Aorta (tissue), 5 donors: ENCODE results near the gene PLK1. TPM values are rescaled to one million over a fixed set of nuclear protein-coding genes. Genes with fewer than 3 reads are reported as not detected.

ENCODE experiments used
- ATAC-seq: fragments of 200-7000 bp; cut with Tn5 transposase; one replicate; pipeline ENCODE4 v1.9.1; 2022; ENCODE audit warnings: moderate library complexity; ENCODE audit not compliant: low FRiP score
- DNase-seq, 2 donors: peaks; one replicate each; pipeline ENCODE4 v3.0.0-alpha.2; 2020
- H3K27ac ChIP-seq, 2 donors: one replicate each; pipeline ENCODE4 v1.5.1; 2013; ENCODE audit warnings: low read length in 2 of 2, mild to moderate bottlenecking in 2 of 2, moderate library complexity in 2 of 2, control low read depth in 1 of 2, inconsistent platforms in 1 of 2, low read depth in 1 of 2
- H3K27me3 ChIP-seq, 2 donors: one replicate each; pipeline ENCODE4 v1.6.1; 2013; ENCODE audit warnings: control low read depth in 1 of 2, low read length in 1 of 2, mild to moderate bottlenecking in 1 of 2, moderate library complexity in 1 of 2; ENCODE audit not compliant: insufficient read depth in 2 of 2, control insufficient read depth in 1 of 2
- H3K36me3 ChIP-seq, 2 donors: one replicate each; pipeline ENCODE4 v1.6.1; 2013; ENCODE audit warnings: control low read depth in 1 of 2, low read length in 1 of 2, mild to moderate bottlenecking in 1 of 2; ENCODE audit not compliant: insufficient read depth in 2 of 2, control insufficient read depth in 1 of 2
- H3K4me1 ChIP-seq, 2 donors: one replicate each; pipeline ENCODE4 v1.6.1; 2013; ENCODE audit warnings: low read length in 2 of 2, control low read depth in 1 of 2, mild to moderate bottlenecking in 1 of 2, moderate library complexity in 1 of 2; ENCODE audit not compliant: insufficient read depth in 2 of 2, control insufficient read depth in 1 of 2
- H3K4me3 ChIP-seq, 2 donors: one replicate each; pipeline ENCODE4 v1.5.1; 2013; ENCODE audit warnings: low read length in 2 of 2, control low read depth in 1 of 2, mild to moderate bottlenecking in 1 of 2
- H3K9me3 ChIP-seq: one replicate; pipeline ENCODE4 v1.6.1; 2013; ENCODE audit warnings: mild to moderate bottlenecking, low read length; ENCODE audit not compliant: control insufficient read depth
- WGBS, 2 donors: extraction: QIAGEN DNeasy Blood & Tissue Kit; methylation state at CpG; one replicate each; pipeline ENCODE4 v1.1.7; 2013; 5-methylcytosine and 5-hydroxymethylcytosine counted together
- intact Hi-C, 2 donors: fragments of 100-400 bp; cut with DNase I; formaldehyde crosslinking; loops; one replicate each; pipeline versions ENCODE4 v1.14.2 to v1.15.0; 2022
- polyA plus RNA-seq, 2 donors: library from polyadenylated mRNA; stranded (reverse); fragments of 200-250 nt; gene quantifications; one replicate each; pipeline ENCODE4 v1.2.3, GENCODE V29; 2013
- total RNA-seq, 2 donors: library from RNA; stranded (reverse); fragmentation: NEBNext Ultra II Directional; extraction: Animal tissue kit (Norgen Biotek cat#: 25700); gene quantifications; one replicate each; pipeline ENCODE4 v1.2.1, GENCODE V29; 2021
- donor health status: healthy with polysubstance abuse.
- donor health status: Bipolar disorder and iron deficiency.
- donor health status: DM: no; HTN: no; CAD: no.
- donor health status: DM: no; HTN: no; CAD: no.
- donor health status: DM: yes; HTN: yes; CAD: no.

PLK1 gene
- total and polyA plus RNA-seq, 4 donors, result 0.88 to 4.7 (median 2.4) TPM

DNA sequence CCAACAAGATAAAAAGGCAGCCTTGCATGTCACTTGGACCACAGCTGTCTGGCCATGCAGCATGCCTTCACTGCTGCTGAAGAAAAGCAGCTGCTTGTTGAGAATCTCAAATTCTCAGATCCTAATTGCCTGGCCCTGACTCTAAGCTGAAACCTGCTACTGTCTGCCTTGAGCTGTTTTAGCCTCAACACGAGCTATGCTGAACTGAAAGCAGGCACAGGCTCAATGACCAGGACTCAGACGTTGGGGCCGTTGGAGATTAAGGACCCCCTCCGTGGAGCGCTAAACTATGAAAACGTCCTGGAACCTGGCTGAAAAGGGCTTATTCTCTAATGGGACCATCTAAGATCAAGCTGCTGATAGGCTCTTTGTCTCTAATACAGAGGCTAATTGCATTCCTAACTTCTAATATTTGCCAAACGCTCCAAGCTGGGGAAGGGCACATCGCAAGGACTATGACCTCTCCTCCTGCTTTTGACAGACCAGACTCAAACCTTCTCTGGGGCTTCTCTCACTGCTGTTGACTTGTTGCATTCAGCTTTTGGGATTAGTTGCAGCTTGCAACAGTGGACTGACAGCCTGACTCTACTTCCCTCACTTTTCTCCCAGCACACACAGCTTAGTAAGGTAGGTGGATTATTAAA lies 4.6 kb upstream of the PLK1 start:
- 76 to 79% methylated on average over 8 of the region's 8 CpGs for WGBS, 2 donors
- intact Hi-C loops, result no loop called here
- no peaks in the 10 kb centered on the region for H3K27me3 ChIP-seq
- H3K4me3 ChIP-seq, result no peak overlapping the region
- ATAC-seq (no peak), DNase-seq (no peak)
- no peaks in the 10 kb centered on the region for H3K4me1 ChIP-seq
- H3K9me3 ChIP-seq, result no peaks in the 10 kb centered on the region
- peaks cover 0 to 6% of the 10 kb centered on the region in 2 donors for H3K36me3 ChIP-seq
- no peak overlapping the region for H3K27ac ChIP-seq

DNA sequence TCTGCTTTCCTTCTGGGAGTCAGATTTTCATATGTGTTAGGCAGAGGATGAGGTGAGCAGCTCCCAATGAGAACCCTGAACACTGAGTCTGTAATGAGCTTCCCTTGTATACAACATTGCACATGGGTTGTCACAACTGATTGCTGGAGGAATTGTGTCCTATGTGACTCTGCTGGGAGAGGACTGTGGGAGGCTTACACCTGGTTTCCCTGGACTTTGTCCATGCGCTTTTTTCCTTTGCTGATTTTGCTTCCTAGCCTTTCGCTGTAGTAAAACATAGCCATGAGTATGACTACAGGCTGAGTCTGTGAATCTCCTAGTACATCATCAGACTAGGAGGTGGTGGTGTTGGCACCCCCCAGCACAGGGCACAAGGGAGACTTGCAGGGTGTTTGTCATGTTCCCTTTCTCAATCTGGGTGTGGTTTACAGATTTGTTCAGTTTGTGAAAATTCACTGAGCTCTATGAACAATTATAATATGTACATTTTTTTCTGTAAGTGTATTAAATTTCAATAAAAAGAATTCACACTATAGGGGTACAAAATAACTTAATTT lies 1.7 kb upstream of the PLK1 start:
- Histone ChIP-seq H3K4me1 (no peaks in the 10 kb centered on the region), H3K4me3 (no peak overlapping the region), H3K36me3 (peaks cover 0 to 2% of the 10 kb centered on the region in 2 donors), H3K27me3 (no peaks in the 10 kb centered on the region), H3K27ac (no peak overlapping the region), H3K9me3 (no peaks in the 10 kb centered on the region)
- no peak for ATAC-seq
- DNase-seq, result no peak
- intact Hi-C loops, result no loop called here
- whole genome bisulfite sequencing, 2 donors, result 95 to 97% methylated on average over 2 of the region's 2 CpGs

DNA sequence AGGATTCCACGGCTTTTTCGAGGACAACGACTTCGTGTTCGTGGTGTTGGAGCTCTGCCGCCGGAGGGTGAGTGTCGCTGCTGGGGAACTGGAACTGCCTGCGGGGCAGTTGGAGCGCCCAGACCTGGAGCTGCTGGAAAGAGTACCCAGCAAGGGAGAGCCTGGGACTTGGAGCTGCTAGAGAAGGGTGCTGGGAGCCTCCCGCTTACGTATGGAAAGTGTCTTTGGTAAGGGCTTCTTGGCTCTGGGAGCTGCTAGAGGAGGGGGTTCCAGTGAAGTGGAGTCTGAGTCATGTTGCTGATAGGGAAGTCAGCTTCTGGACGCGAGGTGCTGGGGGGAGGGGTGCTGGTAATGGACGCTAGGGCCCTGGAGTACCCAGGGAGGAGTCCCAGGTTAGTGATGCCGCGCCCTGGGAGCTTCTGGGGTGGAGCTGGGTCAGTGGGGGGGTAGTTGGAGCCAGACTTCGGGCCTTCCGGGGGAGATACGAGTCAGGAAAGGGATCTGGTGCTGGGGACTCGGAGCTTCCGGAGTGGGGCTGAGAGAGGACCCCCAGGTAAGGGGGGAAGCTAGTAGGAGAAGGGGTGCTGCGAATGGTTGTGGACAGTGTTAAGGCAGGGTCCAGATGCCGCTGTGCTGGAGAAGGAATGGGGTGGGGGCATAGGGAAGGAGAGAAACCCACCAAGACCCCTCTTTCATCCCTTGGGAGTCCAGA lies 741 bp downstream of the PLK1 start:
- ATAC-seq (no peak), DNase-seq (no peak)
- intact Hi-C loops, result no loop called here
- Histone ChIP-seq H3K4me1 (no peaks in the 10 kb centered on the region), H3K9me3 (no peaks in the 10 kb centered on the region), H3K27ac (no peak overlapping the region), H3K36me3 (no peaks in the 10 kb centered on the region), H3K27me3 (no peaks in the 10 kb centered on the region), H3K4me3 (no peak overlapping the region)
- WGBS, 2 donors, result 14% methylated on average over 24 of the region's 24 CpGs

DNA sequence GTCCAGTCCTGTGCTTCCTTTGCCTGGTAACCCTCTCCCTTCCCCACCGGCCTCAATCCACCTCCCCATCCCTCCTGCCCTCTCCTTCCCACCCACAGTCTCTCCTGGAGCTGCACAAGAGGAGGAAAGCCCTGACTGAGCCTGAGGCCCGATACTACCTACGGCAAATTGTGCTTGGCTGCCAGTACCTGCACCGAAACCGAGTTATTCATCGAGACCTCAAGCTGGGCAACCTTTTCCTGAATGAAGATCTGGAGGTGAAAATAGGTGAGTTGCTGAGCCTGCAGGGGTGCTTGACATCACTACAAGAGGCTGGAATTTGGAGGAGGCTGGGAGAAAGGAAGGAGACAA lies 1.3 kb downstream of the PLK1 start:
- Histone ChIP-seq H3K27me3 (no peaks in the 10 kb centered on the region), H3K4me1 (no peaks in the 10 kb centered on the region), H3K27ac (no peak overlapping the region), H3K9me3 (no peaks in the 10 kb centered on the region), H3K4me3 (no peak overlapping the region), H3K36me3 (no peaks in the 10 kb centered on the region)
- DNase-seq (no peak), ATAC-seq (no peak)
- WGBS, 2 donors, result 41 to 46% methylated on average over 6 of the region's 6 CpGs
- intact Hi-C loops, result no loop called here

DNA sequence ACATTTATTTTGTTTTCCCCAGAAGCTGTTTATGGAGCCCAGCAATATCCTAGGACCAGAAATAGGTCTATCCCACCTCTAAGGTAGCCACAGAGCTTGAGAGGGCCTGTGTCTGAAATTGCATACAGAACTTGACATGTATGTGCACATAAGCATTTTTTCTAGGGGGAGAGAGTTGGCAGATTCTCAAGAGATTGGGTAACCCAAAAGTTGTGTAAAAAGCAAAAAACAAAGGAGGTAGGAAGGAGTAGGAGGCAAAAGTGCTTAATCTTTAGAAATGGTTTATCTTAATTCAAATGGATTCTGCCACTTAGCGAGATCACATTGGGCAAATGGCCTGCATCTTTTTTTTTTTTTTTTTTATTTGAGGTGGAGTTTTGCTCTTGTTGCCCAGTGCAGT lies 3.5 kb downstream of the PLK1 start:
- Histone ChIP-seq H3K36me3 (no peaks in the 10 kb centered on the region), H3K4me1 (no peaks in the 10 kb centered on the region), H3K4me3 (no peak overlapping the region), H3K9me3 (no peaks in the 10 kb centered on the region), H3K27me3 (no peaks in the 10 kb centered on the region), H3K27ac (no peak overlapping the region)
- ATAC-seq (no peak), DNase-seq (no peak)
- 93 to 94% methylated on average over 1 of the region's 1 CpG for WGBS, 2 donors
- intact Hi-C loops, result no loop called here

DNA sequence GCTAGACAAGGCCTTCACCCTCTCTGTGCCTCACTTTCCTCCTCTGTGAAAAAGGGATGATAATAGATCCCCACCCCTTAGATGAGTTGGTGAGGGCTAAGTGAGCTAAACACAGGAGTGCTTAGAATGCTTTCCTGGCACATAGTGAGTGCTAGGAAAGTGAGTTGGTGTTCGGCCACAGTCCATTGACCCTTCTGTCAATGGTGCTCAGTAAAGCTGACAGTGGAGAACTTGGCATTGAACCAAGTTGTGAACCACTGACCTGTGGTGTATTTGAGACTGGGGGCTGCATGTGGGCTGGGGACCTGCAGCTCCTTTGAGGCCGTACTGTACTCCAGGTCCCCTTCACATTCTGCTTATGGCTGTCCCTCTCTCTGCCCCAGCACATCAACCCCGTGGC lies 4.8 kb downstream of the PLK1 start:
- peaks cover 0 to 2% of the 10 kb centered on the region in 2 donors for H3K36me3 ChIP-seq
- H3K27me3 ChIP-seq, result no peaks in the 10 kb centered on the region
- no peak overlapping the region for H3K4me3 ChIP-seq
- DNase-seq, result no peak
- intact Hi-C loops, result no loop called here
- no peak for ATAC-seq
- no peak overlapping the region for H3K27ac ChIP-seq
- 92 to 97% methylated on average over 3 of the region's 3 CpGs for WGBS, 2 donors
- H3K4me1 ChIP-seq, result no peaks in the 10 kb centered on the region
- no peaks in the 10 kb centered on the region for H3K9me3 ChIP-seq

DNA sequence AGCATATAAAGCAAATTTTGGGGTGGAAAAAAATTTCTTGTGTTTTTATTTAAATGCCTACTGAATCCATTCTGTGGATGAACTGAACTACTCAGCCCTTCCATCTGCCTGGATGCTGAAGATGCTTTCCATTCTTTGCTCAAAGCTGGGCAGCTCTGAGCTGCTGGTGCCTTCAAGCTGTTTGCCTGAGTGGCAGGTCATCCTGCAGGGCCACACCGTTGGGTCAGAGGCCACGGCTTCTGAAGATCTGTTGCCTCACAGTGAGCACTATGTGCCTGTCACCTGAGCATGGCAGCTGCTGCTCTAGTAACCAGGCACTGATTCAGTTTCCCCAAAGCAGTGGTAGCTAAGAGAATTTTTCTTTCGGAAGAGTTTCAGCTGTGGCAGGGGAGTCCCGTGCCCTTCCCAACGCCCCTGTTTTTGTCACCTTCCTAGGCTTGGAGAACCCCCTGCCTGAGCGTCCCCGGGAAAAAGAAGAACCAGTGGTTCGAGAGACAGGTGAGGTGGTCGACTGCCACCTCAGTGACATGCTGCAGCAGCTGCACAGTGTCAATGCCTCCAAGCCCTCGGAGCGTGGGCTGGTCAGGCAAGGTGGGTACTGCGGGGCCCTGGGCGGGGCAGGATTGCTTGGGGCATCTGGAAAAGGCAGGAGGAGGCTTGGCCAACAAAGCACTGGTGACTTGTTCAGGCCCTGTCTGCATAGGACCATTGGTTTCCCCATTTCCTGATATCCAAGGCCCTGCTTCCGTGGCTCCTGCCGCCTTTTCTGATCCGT lies 8.5 kb downstream of the PLK1 start:
- intact Hi-C loops, result no loop called here
- no peaks in the 10 kb centered on the region for H3K4me1 ChIP-seq
- H3K4me3 ChIP-seq, result no peak overlapping the region
- 95 to 96% methylated on average over 16 of the region's 16 CpGs for WGBS, 2 donors
- DNase-seq, result no peak
- no peak overlapping the region for H3K27ac ChIP-seq
- no peaks in the 10 kb centered on the region for H3K9me3 ChIP-seq
- no peak for ATAC-seq
- peaks cover 0 to 8% of the 10 kb centered on the region in 2 donors for H3K36me3 ChIP-seq
- H3K27me3 ChIP-seq, result no peaks in the 10 kb centered on the region

DNA sequence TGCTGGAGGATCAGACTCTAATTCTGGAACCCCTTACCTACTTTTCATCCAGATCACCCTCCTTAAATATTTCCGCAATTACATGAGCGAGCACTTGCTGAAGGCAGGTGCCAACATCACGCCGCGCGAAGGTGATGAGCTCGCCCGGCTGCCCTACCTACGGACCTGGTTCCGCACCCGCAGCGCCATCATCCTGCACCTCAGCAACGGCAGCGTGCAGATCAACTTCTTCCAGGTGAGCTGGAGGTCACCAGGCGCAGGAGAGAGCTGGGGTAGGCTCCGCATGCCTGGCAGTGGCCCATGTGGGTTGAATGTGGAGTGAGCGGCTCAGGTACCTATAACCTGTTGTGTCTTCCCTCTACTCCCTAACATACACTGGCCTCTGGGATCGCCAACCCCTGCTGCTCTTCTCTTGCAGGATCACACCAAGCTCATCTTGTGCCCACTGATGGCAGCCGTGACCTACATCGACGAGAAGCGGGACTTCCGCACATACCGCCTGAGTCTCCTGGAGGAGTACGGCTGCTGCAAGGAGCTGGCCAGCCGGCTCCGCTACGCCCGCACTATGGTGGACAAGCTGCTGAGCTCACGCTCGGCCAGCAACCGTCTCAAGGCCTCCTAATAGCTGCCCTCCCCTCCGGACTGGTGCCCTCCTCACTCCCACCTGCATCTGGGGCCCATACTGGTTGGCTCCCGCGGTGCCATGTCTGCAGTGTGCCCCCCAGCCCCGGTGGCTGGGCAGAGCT lies 10.9 kb downstream of the PLK1 start:
- intact Hi-C loops, result no loop called here
- Histone ChIP-seq H3K4me1 (no peaks in the 10 kb centered on the region), H3K4me3 (no peak overlapping the region), H3K9me3 (no peaks in the 10 kb centered on the region), H3K27ac (no peak overlapping the region), H3K36me3 (peaks cover 0 to 8% of the 10 kb centered on the region in 2 donors), H3K27me3 (no peaks in the 10 kb centered on the region)
- DNase-seq (no peak), ATAC-seq (no peak)
- 96 to 97% methylated on average over 36 of the region's 36 CpGs for WGBS, 2 donors
